HEK293 (cell line): ENCODE data around the gene PLEKHA1.

Experiments
- CTCF ChIA-PET: fragments of 350-600 bp; formaldehyde crosslinking; extraction: SDS; loops from one replicate; lab custom pipeline; 2021; ENCODE audit warnings: antibody characterized with exemption; lab: Yijun Ruan, JAX
- POLR2A ChIA-PET: fragments of 300-600 bp; formaldehyde crosslinking; extraction: SDS; loops from one replicate; lab custom pipeline; 2020; ENCODE audit warnings: antibody characterized with exemption, inconsistent platforms; lab: Yijun Ruan, JAX
- H3K27ac ChIP-seq: fragments of 200-500 bp; sonication (Bioruptor generic); 2 replicates; pipeline ENCODE4 v1.5.1; 2014; ENCODE audit warnings: low read depth, low read length, control low read depth, inconsistent platforms; ENCODE audit errors: extremely low read depth
- H3K36me3 ChIP-seq, 2 experiments: fragments of 200-500 bp in 1 of 2; sonication (Bioruptor generic) in 1 of 2; 1 replicate in 1 of 2; 2 replicates in 1 of 2; pipeline ENCODE4 v1.5.1; 2014 to 2017; ENCODE audit warnings: inconsistent platforms in 2 of 2, low read length in 2 of 2; ENCODE audit not compliant: control insufficient read depth in 2 of 2, insufficient read depth in 1 of 2
- H3K4me1 ChIP-seq: fragments of 200-500 bp; sonication (Bioruptor generic); 2 replicates; pipeline ENCODE4 v1.5.1; 2014; ENCODE audit warnings: mild to moderate bottlenecking, low read length, inconsistent platforms; ENCODE audit not compliant: control insufficient read depth, insufficient read depth
- H3K4me3 ChIP-seq: 2 replicates; pipeline ENCODE4 v1.5.1; 2011; ENCODE audit warnings: low read depth, mild to moderate bottlenecking, control low read depth, low read length, moderate library complexity
- H3K9me3 ChIP-seq: fragments of 200-500 bp; sonication (Bioruptor generic); 2 replicates; pipeline ENCODE4 v1.5.1; 2014; ENCODE audit warnings: low read depth, low read length, inconsistent platforms; ENCODE audit not compliant: control insufficient read depth, insufficient read depth
- PBX3 ChIP-seq: sonication (generic); formaldehyde crosslinking; IDR thresholded peaks from 2 replicates; pipeline ENCODE4 v1.8.1; 2022; ENCODE audit warnings: mild to moderate bottlenecking, moderate library complexity, missing genetic modification reagents
- PRDM4 ChIP-seq: fragments of 450-650 bp; formaldehyde crosslinking; IDR thresholded peaks from 2 replicates; pipeline ENCODE4 v1.5.1; 2017; ENCODE audit warnings: missing biosample characterization, missing genetic modification characterization
- SALL2 ChIP-seq: fragments of 450-650 bp; formaldehyde crosslinking; IDR thresholded peaks from 2 replicates; pipeline ENCODE4 v1.5.0; 2017; ENCODE audit warnings: missing biosample characterization, mild to moderate bottlenecking, missing genetic modification characterization, borderline replicate concordance
- SP7 ChIP-seq: fragments of 450-650 bp; formaldehyde crosslinking; IDR thresholded peaks from 2 replicates; pipeline ENCODE4 v1.5.1; 2016; ENCODE audit warnings: missing biosample characterization, missing genetic modification characterization
- TCF7L2 ChIP-seq: IDR thresholded peaks from 2 replicates; pipeline ENCODE4 v1.6.1; 2011; ENCODE audit warnings: low read depth, mild to moderate bottlenecking, inconsistent platforms, low read length, moderate library complexity, borderline replicate concordance
- ZBTB10 ChIP-seq: fragments of 450-650 bp; formaldehyde crosslinking; IDR thresholded peaks from 2 replicates; pipeline ENCODE4 v1.5.1; 2016; ENCODE audit warnings: missing biosample characterization, missing genetic modification characterization
- ZIC2 ChIP-seq: fragments of 450-650 bp; formaldehyde crosslinking; IDR thresholded peaks from 2 replicates; pipeline ENCODE4 v1.5.1; 2016; ENCODE audit warnings: missing biosample characterization, missing genetic modification characterization
- ZNF112 ChIP-seq: fragments of 450-650 bp; formaldehyde crosslinking; IDR thresholded peaks from 2 replicates; pipeline ENCODE4 v1.5.0; 2017; ENCODE audit warnings: missing biosample characterization, missing genetic modification characterization
- ZNF138 ChIP-seq: fragments of 450-650 bp; formaldehyde crosslinking; IDR thresholded peaks from 2 replicates; pipeline ENCODE4 v1.5.1; 2016; ENCODE audit warnings: missing biosample characterization, missing genetic modification characterization, borderline replicate concordance
- ZNF26 ChIP-seq: fragments of 450-650 bp; formaldehyde crosslinking; IDR thresholded peaks from 2 replicates; pipeline ENCODE4 v1.5.1; 2016; ENCODE audit warnings: missing biosample characterization, missing genetic modification characterization
- ZNF341 ChIP-seq: fragments of 450-650 bp; formaldehyde crosslinking; IDR thresholded peaks from 2 replicates; pipeline ENCODE4; 2016; ENCODE audit warnings: low read depth, missing biosample characterization, missing genetic modification characterization
- ZNF501 ChIP-seq: fragments of 450-650 bp; formaldehyde crosslinking; IDR thresholded peaks from 2 replicates; pipeline ENCODE4 v1.5.1; 2016; ENCODE audit warnings: missing biosample characterization, missing genetic modification characterization
- ZNF529 ChIP-seq: fragments of 450-650 bp; formaldehyde crosslinking; IDR thresholded peaks from 2 replicates; pipeline ENCODE4 v1.5.1; 2017; ENCODE audit warnings: missing genetic modification characterization, missing biosample characterization; ENCODE audit not compliant: insufficient replicate concordance
- ZNF544 ChIP-seq: fragments of 450-650 bp; formaldehyde crosslinking; IDR thresholded peaks from 2 replicates; pipeline ENCODE4 v1.5.0; 2017; ENCODE audit warnings: missing biosample characterization, missing genetic modification characterization
- ZNF645 ChIP-seq: fragments of 450-650 bp; formaldehyde crosslinking; IDR thresholded peaks from 2 replicates; pipeline ENCODE4; 2016; ENCODE audit warnings: missing biosample characterization, missing genetic modification characterization
- ZNF704 ChIP-seq: fragments of 450-650 bp; formaldehyde crosslinking; IDR thresholded peaks from 2 replicates; pipeline ENCODE4 v1.5.1; 2016; ENCODE audit warnings: missing biosample characterization, missing genetic modification characterization

PLEKHA1 gene

GRCh38 chr10:122424059-122424458, 49.6 kb downstream of the PLEKHA1 start:
- H3K9me3 ChIP-seq: no peaks in the 10 kb centered on the region
- no peak overlapping the region for H3K4me3 ChIP-seq
- POLR2A ChIA-PET: no interaction called here
- no peak overlapping the region for H3K27ac ChIP-seq
- TF ChIP-seq ZBTB10: no peak
- TF ChIP-seq, all 188 proteins: peak for 0
- Histone ChIP-seq H3K4me1 (no peaks in the 10 kb centered on the region), H3K36me3 (peaks cover 12 to 15% of the 10 kb centered on the region in 2 experiments)
- CTCF ChIA-PET: interaction anchor here (0.6 to 1.9 kb wide), 6 partner anchors 9 to 166 kb away, joined by 3 to 9 read pairs (median 4); no protein-coding TSS in a partner anchor

GRCh38 chr10:122426829-122427228, 52.3 kb downstream of the PLEKHA1 start:
- H3K4me1 ChIP-seq: no peaks in the 10 kb centered on the region
- POLR2A ChIA-PET: no interaction called here
- no peaks in the 10 kb centered on the region for H3K9me3 ChIP-seq
- no peak overlapping the region for H3K4me3 ChIP-seq
- TF ChIP-seq TCF7L2 (no peak), ZNF26 (tag by site-specific recombination) (no peak), ZNF501 (tag by site-specific recombination) (no peak), ZIC2 (no peak), PRDM4 (tag by site-specific recombination) (no peak), ZNF704 (no peak)
- no peak overlapping the region for H3K27ac ChIP-seq
- H3K36me3 ChIP-seq: peaks cover 12 to 16% of the 10 kb centered on the region in 2 experiments
- CTCF ChIA-PET: interaction anchor here (0.6 to 0.7 kb wide), 2 partner anchors 9 to 375 kb away, joined by 3 to 4 read pairs; no protein-coding TSS in a partner anchor

GRCh38 chr10:122427280-122427679, 52.8 kb downstream of the PLEKHA1 start:
- no peaks in the 10 kb centered on the region for H3K4me1 ChIP-seq
- ChIA-PET POLR2A (no interaction called here), CTCF (interaction anchor here (0.6 to 0.7 kb wide), 2 partner anchors 8 to 375 kb away, joined by 3 to 4 read pairs; no protein-coding TSS in a partner anchor)
- no peak overlapping the region for H3K4me3 ChIP-seq
- H3K27ac ChIP-seq: no peak overlapping the region
- peaks cover 12 to 14% of the 10 kb centered on the region in 2 experiments for H3K36me3 ChIP-seq
- H3K9me3 ChIP-seq: no peaks in the 10 kb centered on the region
- no peak for TF ChIP-seq ZNF529 (tag by site-specific recombination)
- TF ChIP-seq ZNF544 (tag by site-specific recombination): no peak
- TF ChIP-seq SALL2 (tag by site-specific recombination): no peak
- no peak for TF ChIP-seq ZNF645 (tag by site-specific recombination)
- TF ChIP-seq PBX3 (CRISPR knock-in tag): no peak
- TF ChIP-seq ZNF112 (tag by site-specific recombination): no peak
- no peak for TF ChIP-seq SP7 (tag by site-specific recombination)
- no peak for TF ChIP-seq PRDM4 (tag by site-specific recombination)
- no peak for TF ChIP-seq ZNF138 (tag by site-specific recombination)
- no peak for TF ChIP-seq ZNF341 (tag by site-specific recombination)
